GM18517 (cell line): Measurements from ENCODE around the gene ARSI.

Experiments
- ATAC-seq: cut with Tn5 transposase; IDR thresholded peaks from one replicate; pipeline ENCODE4 v1.9.1; 2021; ENCODE audit warnings: mild to moderate bottlenecking, moderate library complexity; ENCODE audit not compliant: unreplicated experiment

The ARSI gene

DNA sequence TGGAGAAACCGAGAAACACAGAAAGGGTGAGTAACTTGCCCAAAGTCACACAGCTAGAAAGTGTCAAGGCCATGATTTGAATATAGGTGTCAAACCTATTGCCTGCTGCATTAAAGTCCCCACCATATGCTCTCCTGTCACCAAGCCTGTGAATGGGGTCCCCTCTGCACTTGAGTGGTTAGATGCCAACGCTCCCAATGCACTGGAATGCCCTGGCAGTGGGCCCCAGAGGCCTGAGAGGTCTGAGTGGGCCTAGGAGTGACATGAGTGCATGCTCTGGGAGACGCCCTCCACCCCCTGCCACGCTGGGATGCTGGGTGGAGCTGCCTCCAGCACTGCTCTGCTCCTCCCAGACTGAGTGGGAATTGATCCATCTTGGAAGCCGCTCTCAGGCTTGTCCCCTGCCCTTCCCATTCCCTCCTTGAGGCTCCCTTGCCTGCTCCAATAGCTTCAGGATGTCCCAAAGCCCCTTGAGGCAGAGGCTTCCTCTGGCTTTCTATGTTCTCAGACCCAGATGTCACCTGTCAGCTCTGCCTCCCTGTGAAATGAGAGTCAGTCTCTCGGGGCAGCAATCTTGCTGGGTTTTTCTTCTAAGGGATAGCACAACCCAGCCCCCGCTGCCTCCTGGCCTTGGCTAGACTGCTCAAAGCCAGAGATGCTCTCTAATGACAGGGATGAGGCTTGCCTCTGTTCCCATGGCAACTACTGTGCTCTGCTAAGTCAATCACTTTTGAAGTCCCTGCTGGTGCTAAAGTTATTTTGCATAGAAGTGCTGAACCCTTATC is 6.6 kb upstream of the ARSI start:
- ATAC-seq, result no peak

DNA sequence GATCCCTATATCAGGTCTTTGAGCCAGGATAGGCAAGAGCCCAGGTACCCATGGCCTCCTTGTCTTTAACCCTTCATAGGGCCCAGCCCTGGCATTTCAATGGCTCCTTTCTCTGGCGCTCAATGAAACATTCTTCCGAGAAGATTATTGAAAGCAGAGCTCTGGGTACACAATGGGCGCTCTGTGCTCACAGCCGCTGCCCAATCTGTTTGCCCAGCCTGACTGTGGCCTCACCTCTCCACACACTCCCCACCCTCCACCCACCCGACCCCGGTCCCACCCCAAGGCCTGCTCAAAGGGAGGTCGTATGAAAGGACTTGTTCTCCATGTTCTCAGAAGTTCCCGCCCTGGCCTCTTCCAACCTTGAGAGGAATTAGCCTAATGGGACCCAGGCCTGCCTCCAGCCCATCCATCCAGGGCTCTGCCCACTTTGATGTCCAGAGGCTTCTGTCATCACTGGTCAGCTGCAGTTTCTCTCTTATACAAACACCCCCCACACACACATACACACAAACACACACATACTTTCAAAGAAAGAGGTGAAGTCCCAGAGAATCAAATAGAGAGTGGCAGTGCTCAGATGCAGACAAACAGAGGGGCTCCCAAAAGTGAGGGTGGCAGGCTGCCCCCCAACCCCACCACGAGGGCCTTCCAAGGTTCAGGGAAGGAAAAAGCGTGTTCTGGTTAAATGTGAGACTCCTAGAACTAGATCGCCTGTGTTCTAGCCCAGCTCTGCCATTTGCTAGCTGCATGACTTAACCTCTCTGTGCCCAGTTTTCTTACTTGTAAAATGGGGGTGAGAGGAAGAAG is 5.1 kb upstream of the ARSI start:
- ATAC-seq, result no peak

DNA sequence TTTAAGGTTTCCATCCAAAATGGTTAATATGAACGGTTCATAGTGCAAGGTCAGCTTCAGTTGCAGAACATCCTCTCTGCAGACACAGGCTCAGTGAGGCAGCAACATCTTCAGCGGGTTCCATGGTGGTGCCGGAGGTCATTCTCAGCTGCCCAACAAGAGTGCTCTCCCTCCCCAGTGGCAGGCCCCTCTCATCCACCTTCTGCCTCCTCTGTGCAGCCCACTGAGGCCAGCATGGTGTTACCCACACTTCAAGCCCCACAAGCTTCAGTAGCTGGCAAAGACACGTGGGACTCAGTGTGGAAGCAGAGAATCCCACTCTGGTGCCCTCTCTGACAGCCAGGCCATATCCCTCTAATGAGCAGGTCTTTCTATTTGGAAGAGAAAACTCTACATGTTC is 4.1 kb upstream of the ARSI start:
- ATAC-seq, result no peak

DNA sequence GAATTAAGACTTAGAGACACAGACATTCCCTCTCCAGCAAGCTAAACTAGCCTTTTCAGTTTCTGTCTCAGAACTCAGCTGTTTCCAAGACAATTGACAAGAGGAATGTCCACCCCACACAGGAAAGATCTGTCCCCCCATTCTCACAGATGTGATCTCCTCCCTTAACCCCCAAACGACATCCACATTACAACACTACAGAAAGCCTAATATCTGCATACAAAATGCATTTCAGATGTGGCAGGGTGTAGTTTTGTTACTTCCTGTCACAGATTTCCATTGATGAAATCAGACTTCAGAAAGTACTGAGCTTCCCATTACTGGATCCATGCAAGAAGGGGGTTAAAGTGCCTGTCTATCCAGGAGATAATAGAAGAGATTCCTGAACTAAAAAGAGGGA is 2.9 kb upstream of the ARSI start:
- no peak for ATAC-seq

DNA sequence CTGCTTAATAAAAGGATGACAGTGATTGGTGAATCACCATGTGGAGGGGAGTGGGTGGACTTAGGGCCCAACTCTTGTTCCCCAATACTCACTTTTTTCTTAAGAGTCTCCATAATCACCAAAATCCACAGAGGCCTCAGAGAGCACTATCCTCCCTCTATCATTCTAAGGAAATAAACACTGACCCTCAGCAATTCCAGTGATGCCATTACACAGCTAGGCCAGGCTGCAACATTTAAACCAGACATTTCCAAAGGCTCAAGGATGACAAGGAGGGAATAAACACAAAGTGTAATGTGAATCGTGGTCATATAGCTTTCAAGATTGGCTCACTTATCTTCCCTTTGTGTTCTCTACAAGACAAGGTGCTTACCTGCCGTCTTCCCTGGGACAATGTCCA is 2.4 kb upstream of the ARSI start:
- ATAC-seq, result no peak

DNA sequence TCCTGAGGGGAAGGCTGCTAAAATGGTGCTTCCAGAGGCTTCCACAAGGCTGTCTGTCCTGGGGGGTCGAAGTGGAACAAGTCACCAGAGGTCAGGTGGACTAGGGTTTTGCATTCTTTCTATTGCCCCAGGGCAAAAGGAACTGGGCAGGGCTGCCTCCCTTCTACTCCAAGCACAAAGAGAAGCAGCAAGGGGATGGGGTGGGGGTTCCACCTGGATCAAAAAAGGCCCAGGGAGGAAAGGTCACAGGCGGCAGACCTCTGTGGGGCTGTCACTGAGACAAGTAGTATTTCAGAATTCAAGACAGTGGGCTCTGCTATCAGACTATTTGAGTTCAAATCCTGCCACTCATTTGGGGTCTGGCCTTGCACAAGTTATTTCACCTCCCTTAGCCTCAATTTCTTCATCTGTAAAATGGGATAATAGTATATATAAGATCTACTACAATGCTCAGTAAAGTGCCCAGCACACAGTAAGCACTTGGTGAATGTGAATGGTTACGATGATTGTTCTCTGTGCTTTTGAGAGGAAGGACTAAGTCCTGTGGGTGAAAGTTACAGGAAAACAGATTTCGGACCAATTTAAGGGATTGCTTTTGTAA is 1.9 kb upstream of the ARSI start:
- ATAC-seq, result no peak

DNA sequence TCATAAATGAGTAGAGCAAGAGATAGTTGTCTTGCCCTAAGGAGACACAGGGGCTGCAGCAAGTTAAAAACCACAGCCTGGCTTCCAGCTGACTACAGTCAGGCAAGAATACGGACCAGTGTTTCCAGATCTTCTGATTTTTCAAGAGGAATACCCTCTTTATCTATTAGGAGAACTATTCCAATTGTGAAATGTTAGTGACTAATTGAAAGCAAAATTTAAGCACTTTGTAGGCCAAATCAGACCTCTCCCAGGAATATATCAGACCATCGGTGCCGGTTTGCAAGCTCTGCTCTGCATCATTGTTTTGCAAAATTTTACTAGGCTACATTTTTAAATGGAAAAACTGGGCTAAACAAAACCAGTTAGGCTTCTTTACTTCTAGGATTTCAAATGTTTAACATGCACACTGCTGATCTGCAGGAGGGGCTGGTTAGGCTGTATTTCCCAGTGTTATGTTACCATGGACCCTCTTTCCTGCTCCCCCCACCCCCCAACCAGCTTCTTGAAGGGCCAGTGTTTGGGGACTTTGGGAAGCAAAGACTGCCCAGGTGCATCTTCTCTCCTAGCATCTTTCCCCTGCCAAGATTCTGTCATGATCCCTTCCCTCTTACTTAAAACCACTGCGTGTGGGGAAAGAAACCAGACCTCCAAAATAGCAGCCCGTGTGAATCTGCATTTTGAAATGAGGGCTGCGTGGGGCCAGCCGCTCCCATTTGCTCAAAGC is 1.1 kb upstream of the ARSI start:
- no peak for ATAC-seq

DNA sequence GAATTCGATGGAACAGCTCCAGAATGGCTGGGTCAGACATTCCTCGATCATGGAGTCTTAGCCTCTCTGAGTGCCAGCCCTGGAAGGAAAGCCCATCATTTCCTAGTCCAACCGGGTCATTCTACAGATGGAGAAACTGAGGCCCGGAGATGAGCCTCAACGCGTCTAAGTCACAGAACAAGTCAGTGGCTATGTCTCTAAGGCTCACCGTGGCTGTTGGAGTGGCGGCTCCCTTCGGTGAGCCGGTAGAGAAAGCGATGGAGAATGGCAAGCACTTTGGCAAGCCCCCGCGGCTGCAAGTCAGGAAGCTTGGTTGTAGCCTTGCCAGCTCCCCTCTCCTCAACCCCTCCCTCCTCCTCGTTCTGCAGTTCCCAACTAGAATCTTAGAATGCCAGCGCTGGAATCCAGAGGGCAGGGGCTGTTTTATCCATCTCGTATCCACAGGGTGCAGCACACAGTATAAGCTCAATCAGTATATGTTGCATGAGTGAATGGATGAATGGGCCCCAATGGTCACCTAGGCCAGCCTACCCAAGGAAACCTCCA is 438 bp upstream of the ARSI start:
- no peak for ATAC-seq

DNA sequence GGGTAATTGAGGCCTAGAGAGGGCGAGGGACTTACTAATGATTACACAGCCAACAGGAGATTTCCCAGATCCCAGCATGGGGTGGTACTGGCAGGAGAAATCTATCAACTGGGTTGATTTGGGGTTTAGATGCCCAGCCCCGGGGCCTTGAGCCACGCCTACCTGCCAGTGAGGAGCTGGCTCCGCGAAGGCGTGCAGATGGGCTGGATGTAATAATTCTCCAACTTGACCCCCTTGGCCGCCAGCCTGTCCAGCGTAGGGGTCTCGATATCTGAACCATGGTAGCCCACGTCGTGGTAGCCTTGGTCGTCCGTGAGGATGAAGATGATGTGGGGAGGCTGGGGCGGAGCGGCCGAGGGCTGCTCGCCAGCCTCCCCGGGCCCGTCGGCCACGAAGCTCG is 804 bp downstream of the ARSI start:
- ATAC-seq, result no peak

DNA sequence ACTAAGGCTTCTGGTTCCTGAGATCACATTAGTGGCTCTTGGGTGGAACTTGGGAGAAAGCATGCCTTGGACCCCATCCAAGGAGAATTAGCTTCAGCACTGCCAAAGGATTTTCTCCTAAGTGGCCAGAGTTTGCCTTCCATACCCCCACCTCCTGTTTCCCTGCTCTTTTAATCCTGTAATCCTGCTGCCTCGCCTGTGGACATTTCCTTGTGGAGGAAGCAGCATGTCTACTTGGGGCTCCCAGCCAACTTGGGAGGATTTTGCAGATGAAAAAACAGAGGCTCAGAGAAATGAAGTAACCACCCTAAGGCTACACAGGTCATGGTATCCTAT is 1.6 kb downstream of the ARSI start:
- no peak for ATAC-seq

DNA sequence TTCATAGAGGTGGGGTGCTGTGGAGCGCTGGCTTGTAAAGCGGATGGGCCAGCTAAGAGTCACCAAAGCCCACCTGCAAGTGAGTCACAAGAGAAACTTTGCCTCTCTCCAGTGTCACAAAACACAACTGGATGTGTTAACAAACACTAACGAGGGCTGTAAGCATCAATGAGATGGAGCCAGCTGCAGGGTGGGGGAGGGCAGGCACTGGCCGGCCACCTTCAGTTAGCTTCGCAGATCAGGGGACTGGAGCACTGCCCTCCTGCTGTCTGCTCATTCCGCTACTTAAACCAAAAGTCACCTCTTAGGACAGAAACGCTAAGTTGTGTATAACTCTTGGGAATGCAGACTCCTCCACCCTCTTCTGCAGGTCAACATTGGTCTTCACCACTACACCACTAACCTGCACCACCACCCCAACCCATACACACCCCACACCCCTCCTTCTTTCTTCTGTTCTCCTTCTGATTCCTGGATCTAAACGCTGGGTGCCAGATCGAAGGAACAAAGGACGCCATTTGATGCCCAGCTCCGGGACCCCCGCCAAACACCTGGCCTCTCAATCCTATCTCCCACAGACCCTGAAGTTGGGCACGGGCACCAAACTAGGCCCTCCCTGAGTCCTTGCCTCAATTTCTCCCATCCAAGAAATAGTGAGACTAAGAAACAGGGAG is 2.1 kb downstream of the ARSI start:
- no peak for ATAC-seq

DNA sequence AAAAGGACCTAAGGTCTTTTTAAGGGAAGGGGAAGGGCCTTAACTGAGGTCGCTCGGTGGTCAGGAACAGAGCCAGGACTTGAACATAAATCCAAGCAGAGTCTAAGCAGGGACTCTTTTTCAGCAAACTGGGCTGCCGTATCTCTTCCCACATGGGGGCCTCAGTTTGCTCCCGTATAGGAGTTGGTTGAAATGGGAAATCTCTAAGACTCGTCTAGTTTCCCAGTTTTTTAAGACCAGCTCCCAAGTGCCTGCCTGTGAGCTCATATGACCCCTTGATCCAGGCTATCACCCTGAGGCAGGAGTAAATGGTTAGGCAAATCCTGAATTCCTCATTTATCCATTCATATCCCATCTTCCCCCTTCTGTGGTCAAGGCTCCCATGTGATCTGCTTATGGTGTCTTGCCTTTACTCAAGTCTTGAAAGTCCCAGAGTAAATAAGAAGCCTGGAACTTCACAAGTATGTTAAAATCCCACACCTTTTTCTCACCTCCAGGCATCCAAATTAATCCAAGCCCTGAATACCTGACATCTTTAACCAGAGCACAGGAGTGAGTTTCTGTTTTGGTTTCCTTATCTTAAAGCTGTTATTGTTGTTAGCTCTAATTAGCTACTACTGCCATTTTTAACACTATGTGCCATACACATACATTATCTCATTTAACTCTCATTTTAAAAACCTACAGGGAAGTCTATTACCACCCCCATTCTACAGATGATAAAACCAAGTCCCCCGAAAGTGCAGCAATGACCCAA is 3.0 kb downstream of the ARSI start:
- no peak for ATAC-seq

DNA sequence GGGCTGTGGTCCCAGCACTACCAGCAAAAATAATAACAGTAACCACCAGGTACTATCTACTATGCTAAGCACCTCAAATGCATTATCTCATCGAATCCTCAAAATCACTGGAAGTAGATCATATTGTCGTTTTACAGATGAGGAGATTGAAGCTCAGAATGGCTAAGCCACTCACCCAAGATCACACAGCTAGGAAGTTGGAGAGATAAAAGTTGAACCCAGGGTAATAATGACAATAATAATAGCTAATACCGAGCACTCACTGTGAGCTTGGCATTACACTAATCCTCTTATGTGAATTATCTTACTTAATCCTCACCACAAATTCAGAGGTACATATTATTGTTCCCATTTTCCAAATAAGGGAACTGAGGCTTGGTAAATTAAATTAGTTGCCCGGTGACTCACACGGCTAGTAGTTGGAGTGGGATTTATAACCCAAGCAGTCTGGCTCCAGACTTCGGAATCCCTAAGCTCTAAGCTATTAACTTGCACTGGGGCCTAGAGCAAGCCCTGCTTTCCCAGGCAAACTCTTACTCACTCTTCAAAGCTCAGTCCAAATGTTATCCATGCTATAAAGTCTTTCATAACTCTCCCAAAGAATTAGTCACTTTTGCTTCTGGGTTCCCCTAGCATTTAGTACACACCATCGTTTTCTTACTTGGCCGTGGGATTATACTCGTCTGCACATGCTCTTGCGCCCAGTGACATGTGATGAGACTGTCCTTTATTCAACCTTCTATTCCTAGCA is 3.8 kb downstream of the ARSI start:
- ATAC-seq, result no peak

DNA sequence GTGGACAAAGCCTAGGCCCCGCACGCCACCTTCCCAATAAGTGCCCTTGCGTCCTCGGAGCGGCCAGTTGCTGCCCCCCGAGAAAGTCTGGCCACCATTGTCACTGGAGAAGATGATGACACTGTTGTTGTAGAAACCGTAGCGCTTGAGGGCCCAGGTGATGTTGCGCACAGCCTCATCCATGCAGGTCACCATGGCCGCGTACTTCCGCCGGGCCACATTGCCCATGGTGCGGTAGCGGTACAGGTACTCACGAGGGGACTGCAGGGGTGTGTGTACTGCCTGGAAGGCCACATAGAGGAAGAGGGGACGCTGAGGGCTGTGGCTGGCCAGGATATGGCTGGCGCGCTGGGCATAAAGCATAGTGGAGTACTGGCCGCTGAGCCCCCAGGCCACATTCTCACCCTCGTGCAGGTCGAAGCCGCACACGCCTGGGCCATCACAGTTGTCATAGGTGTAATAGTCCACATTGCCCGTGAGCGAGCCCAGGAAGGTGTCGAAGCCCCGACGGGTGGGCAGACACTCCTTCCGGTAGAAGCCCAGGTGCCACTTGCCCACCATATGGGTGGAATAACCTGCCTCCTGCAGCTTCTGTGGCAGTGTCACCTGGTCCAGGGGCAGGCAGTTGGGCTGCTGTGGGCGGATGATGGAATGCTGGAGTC is 4.6 kb downstream of the ARSI start:
- no peak for ATAC-seq

DNA sequence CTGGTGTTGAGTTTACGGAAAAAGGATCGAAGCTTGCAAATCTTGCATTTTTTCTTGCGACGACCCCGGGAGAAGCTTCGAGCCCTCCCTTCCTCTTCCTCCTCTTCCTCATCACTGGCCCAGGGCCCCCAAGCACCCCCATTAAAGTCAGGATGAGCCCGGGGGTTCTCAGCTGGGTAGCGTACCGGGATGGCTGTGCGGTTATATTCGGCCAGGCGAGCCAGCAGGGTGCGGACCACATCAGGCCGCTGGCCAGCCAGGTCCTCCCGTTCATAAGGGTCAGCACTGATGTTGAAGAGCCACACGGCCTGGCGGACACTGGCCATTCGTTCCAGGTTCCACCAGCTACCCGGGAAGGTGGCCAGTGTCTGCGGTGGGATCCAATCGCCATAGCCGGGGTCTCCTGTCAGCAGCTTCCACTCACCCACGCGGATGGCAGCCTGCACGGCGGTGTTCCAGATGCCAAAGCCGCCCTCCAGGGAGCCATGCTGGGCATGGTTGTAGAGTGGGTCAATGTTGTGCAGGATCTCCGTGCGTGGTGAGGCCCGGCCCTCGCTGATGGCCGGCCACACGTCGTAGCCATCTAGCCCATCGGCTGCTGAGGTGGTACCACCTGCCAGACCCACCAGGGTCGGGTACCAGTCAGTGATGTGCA is 5.3 kb downstream of the ARSI start:
- ATAC-seq, result no peak

DNA sequence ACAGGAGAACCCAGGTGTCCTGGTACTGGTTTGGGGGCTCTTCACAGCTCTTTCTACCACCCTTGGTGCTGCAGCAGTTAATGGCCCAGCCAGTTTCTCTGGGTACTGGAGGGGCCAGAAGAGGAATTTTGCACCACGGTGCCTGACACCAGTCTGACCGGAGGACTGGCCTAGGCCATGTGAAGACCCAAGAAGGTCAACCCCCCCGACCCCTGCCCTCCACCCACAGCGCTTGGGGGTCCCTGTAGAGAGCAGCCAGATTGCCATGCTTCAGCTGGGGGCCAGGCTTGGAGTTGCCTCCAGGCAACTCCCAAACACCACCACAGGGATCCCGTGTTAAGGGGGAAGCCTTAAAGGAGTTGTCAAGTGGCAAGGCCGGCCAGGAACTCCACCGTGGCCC is 6.2 kb downstream of the ARSI start:
- ATAC-seq, result no peak

DNA sequence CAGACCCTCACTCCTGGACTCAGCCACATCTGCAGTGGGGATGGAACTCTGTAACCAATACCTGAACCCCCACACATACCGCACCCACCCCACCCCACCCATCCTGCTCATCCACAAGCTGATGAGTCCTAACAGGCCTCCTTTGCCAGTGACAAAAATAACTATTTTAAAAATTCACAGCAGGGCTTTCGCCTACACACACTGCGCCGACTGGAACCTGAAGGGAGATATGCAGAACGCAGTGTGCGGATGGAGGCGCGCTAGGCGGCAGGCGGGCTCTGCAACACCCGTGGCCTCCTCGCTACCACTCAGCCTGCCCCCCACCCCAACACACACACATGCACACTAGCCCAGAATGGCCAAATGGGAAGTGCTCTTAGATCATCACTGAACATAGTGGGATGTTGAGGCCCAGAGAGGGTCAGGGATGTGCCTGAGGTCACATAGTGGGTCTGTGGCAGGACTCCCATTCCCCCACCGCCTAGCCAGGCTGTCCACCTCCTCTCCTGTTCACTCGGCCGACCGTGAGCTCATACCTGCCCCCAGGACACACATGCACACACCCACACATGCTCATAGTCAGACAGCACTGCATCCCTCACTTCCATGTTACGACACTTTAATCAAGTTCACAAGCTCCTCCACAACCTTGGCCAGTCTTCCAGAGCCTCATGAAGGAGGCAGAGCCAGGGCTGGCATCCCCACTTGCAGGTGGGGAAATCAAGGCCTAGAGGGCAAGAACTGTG is 6.8 kb downstream of the ARSI start:
- no peak for ATAC-seq
